ENCODE measurements around the gene PCDHGC5.

PCDHGC5 gene

DNA sequence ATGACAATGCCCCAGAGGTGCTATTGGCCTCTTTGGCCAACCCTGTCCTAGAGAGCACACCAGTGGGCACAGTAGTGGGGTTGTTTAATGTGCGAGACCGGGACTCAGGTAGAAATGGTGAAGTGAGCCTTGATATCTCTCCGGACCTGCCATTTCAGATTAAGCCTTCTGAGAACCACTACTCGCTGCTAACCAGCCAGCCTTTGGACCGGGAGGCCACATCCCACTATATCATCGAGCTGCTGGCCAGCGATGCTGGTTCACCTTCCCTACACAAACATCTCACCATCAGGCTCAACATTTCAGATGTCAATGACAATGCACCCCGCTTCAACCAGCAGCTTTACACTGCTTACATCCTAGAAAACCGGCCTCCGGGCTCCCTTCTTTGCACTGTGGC, 1.4 kb downstream of the PCDHGC5 start:
- in situ Hi-C loops (cut with HindIII; ENCODE audit: low sequenced_read_pairs): no loop called here

DNA sequence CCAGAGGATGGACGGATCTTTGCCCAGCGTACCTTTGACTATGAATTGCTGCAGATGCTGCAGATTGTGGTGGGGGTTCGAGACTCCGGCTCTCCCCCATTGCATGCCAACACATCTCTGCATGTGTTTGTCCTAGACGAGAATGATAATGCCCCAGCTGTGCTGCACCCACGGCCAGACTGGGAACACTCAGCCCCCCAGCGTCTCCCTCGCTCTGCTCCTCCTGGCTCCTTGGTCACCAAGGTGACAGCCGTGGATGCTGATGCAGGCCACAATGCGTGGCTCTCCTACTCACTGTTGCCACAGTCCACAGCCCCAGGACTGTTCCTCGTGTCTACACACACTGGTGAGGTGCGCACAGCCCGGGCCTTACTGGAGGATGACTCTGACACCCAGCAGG, 1.9 kb downstream of the PCDHGC5 start:
- in situ Hi-C loops (cut with HindIII; ENCODE audit: low sequenced_read_pairs): no loop called here

DNA sequence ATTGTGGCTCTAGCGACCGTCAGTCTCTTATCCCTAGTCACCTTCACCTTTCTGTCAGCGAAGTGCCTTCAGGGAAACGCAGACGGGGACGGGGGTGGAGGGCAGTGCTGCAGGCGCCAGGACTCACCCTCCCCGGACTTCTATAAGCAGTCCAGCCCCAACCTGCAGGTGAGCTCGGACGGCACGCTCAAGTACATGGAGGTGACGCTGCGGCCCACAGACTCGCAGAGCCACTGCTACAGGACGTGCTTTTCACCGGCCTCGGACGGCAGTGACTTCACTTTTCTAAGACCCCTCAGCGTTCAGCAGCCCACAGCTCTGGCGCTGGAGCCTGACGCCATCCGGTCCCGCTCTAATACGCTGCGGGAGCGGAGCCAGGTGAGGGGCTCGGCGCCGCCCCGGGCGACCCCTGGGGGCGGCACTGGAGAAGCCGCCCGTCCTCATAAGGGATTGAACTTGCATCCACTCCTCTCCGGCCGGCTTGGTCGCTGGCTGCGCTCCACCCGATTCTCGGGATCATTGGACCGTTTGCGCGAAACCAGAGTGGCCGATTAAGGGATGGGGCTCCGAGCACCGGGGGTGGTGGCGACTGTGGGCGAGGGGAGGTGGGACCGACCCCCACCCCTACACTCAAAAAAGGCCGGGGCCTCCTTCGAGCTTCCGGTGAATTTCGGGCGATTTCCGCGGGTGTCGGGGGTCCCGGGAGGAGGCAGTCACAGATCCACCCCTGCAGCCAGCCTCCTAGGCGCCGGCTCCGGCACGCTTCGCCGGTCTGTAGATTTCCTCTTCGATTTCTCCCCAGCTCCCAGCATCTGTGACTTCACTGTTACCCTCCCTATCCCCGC, 2.7 kb downstream of the PCDHGC5 start:
- in situ Hi-C loops (cut with HindIII; ENCODE audit: low sequenced_read_pairs): no loop called here

DNA sequence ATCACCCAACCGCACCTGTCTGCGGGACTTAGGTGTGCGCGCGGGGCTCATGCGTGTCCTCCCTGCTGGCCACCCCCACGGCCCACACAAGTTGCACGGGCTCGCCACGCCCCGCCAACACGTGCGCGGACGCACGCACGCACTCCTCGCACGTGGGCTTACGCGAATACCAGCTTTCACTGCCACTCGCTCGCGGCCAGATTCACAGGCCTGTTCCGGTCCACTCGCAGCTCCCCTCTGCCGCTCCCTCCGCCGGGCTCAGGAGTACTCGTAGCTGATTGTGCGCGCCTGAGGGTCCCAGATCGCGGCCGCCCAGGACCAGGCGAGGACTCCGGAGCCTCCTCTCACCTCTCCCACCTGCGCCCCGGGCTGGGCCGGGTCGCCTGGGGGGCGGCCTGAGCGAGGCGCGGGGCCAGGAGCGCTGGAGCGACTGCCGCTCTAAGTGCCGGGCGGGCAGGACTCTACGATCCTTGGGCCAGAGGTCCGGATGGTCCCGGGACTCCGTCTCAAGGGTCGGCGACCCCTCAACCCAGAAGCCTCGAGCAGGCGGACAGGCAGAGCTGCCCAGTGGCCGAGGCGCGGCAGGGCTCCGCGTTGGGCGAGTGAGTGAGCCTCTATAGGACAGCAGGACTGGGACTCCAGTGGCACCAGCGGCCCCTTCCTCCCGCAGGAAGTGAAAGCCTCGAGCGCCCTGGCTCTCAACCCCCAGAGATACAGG, 3.4 kb downstream of the PCDHGC5 start:
- in situ Hi-C loops (cut with HindIII; ENCODE audit: low sequenced_read_pairs): no loop called here

DNA sequence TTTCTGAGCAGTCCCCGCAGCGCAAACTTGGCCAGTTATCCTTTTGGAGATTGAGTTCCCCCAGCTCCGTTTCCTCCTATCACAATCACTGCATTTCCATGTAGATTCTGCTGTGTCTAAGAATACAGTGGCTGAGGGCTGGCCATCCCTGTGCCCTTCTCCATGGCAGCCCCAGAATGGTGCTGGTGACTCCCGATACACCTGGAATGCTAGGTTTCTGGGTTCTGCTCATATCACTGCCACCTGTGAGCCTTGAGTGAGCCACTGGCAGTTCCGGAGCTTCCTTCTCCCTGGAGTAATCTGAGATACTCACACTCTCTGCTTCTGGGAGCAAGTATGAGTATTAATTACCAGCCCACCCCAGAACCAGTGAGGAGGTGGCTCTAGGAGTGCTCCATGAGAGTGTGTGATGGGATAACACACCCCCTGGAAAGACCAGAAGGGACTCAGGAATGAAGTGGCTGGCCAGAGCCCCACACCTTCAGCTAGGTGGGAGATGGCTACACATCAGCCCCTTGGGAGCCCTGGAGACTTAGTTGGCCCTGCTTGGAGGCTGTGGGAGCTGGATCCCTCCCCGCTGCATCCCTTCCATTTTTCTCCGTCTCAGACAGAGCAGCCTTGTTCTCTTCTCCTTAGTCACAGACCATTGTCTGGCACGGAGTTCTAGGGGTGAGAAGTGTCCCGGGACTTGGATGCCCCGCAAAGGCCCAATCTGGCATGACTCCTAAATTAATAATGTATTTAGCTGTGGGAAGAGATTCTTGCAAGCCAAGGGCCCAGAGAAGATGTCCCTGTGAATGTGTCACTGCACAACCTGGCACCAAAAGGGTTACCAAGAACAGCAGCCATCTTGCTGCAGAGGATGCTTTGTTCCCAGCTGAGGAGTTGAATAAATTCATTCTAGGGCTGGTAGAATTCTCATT, 4.9 kb downstream of the PCDHGC5 start:
- in situ Hi-C loops (cut with HindIII; ENCODE audit: low sequenced_read_pairs): no loop called here

DNA sequence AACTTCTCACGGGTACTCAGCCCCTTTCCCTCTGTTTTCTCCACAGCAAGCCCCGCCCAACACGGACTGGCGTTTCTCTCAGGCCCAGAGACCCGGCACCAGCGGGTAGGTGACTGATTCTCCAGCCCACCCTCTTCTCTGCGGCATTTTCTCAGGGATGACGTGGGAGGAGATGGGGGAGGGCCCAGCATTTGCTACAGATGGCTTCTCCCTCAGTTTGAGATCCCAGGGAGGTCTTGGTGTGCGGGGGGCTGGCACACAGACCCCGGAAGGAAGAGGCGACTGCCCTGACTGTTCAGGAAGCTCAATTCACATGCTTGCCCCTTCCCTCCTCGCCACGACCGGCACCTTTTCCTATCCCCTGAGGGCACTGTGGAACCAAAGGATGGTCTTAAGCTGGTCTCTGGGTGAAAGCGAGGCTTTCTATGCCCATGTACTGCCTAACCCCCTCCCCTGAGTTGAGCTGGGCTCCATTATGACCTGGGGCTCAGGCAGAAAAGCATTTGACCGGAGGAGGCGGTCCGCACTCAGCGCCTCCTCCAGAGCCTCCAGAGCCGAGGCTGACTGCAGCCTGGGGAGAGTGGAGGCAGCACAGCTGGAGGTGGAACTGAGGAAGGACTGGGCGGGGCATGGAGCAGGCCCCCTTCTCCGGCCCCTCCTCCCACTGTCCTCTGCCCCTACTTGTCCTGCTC, 6.0 kb downstream of the PCDHGC5 start:
- in situ Hi-C loops (cut with HindIII; ENCODE audit: low sequenced_read_pairs): no loop called here

DNA sequence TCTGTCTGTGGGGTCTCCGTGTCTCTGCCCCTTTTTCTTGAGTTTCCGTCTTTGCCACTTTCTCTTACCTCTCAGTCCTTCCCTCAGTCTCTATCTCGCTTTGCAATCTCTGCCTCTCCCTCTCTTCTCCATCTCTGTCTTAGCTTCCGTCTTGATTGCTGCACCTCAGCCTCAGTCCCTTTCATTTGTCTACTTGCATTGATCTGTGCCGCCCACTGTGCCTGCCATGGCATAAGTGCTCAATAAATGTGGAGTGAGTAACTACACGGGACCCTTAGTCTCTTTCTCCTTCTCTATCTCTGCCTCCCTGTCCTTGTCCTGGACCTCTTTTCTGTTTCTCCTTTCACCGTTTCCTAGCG, 6.6 kb downstream of the PCDHGC5 start:
- in situ Hi-C loops (cut with HindIII; ENCODE audit: low sequenced_read_pairs): no loop called here

DNA sequence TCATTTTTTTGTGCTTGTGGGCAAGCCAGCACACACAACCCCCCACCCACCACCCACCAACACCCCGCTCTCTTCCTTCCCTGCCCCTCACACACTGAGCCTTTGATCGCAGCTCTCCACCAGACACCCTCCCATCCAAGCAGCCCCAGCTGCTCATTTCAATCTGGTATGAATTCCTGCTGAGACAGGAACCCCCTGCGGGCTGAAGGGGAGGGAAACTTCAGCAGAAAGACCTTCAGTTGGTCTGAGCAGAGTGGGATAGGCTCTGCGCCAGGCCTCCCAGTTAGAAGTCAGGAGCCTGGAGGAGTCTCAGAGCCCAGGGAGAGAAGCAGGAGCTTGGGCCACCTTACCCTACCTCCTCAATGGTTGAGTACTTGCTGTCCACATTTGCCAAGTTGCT, 7.2 kb downstream of the PCDHGC5 start:
- in situ Hi-C loops (cut with HindIII; ENCODE audit: low sequenced_read_pairs): no loop called here

DNA sequence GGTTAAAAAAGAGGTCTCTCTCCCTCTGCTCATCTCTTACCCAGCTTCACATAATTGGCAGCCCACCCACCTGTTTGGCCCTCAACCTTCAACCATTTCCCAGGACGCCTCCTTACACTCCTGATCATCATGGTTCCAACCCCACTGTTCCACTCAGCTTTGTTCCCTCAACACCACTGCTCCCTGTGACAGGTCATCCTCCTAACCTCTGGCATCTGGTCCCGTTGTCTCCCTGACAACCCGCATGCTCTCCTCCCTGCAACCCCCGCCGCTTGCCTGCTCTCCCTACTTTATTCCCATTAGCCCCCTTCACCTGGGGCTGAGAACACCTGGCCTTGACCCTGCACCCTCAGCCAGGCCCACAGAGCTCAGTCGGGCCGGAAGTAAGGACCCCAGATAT, 12.9 kb downstream of the PCDHGC5 start:
- in situ Hi-C loops (cut with HindIII; ENCODE audit: low sequenced_read_pairs): loop anchor here (25.0 kb wide), 1 partner anchor 164 kb away; the partner anchor contains the start of genes PCDHGA1, PCDHGA2 and PCDHGA3

DNA sequence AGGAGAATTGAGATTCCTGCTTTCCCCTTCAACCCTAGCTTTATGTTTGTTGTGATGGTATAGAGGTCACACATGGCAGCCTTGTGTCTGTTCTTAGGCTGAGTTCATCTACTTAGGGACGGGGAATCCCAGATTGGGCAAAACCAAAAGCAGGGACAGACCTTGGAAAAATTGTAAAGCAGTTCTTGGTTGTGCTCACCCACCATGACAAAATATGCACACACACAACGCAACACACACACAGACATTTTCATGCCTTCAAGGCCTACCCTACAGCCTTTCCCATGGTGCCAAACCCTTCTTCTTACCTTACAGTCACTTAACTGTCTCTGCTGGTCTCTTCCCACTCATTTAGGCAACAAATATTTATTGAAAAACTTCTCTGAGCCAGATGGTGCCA, 14.8 kb downstream of the PCDHGC5 start:
- in situ Hi-C loops (cut with HindIII; ENCODE audit: low sequenced_read_pairs): loop anchor here (25.0 kb wide), 1 partner anchor 166 kb away; the partner anchor contains the start of genes PCDHGA1, PCDHGA2 and PCDHGA3

DNA sequence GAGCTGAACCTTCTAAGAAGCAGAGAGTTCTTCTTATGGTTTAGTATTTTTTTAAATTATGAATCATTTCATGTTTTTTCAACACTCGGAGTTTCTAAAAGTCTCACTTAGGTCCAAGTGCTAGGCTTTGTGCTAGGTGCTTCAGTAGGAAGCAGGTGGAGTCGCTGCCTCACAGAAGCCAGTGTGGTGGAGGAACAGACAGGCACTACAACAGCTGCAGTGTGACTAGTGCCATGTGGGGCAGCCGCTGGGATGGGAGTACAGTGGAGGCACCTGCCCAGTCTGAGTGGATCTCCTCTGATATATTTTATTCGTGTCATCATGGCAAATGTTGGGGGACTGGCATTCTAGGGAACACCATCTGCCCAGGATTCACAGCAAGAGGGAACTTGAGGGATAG, 15.3 kb downstream of the PCDHGC5 start:
- in situ Hi-C loops (cut with HindIII; ENCODE audit: low sequenced_read_pairs): loop anchor here (25.0 kb wide), 1 partner anchor 167 kb away; the partner anchor contains the start of genes PCDHGA1, PCDHGA2 and PCDHGA3

DNA sequence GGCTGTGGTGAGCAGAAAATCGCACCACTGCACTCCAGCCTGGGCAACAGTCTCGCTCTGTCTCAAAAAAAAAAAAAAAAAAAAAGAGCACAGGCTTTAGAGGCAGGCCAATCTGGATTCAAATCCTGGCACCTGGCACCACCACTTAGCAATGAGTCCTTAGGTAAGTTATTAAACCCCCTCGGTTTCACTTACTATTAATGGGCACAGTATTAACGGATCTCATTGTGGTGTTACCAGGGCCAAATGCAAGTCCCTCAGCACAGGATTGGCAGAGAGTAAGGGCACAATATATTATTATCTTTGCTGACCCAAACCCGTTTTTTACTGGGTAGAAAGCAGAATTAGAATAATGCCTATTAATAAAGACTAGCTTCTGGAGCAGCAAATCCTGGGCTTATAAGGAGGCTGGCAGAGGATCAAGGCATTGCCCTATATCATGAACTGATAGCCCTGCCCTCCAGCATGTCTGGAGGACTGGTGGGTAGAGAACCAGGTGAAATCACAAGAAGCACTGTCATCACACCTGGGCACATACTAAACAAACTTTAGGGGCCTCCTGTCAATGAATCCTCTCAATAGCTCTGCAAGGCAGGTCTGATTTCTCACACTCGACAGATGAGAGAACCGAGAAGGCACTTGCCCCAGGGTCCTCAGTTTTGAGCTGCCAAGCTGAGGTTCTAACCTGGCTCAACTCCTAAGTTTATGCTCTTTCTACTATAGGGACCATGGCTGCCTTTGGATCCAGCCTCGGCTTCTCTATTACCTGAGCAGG, 17.7 kb downstream of the PCDHGC5 start:
- in situ Hi-C loops (cut with HindIII; ENCODE audit: low sequenced_read_pairs): loop anchor here (25.0 kb wide), 1 partner anchor 169 kb away; the partner anchor contains the start of genes PCDHGA1, PCDHGA2 and PCDHGA3

DNA sequence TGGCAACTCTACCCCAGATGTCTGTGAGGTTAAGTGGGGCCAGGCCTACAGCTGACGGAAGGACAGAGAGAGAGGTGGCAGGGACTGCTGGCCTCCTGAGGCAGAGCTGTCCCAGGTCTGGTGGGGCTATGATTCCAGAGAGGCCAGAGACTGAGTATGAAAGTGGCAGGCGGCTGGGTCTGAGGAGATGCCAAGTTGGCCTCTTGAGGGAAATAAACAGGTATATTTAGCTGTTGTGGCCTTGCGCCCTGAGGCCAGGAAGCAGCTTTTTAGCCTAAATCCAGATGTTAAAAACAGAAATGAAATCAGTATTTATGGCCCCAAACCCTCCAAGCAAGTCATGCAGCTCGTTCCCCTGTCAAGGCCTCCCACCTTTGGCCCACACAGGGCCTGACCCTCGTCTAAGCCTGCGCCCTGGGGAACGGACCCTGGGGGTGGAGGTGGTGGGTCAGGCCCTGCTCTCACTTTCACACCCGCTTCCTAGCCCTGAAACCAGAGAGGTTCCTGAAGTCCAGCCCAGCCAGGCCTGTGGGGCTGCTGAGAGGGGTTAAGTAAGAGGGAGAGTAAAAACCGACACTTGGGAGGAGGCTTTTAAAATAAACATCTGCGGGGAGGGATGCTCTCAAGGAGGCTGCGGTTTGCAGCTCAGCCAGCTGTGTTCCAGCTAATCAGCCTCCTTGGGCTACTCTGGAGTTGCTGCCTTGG, 18.7 kb downstream of the PCDHGC5 start:
- in situ Hi-C loops (cut with HindIII; ENCODE audit: low sequenced_read_pairs): loop anchor here (25.0 kb wide), 1 partner anchor 170 kb away; the partner anchor contains the start of genes PCDHGA1, PCDHGA2 and PCDHGA3

DNA sequence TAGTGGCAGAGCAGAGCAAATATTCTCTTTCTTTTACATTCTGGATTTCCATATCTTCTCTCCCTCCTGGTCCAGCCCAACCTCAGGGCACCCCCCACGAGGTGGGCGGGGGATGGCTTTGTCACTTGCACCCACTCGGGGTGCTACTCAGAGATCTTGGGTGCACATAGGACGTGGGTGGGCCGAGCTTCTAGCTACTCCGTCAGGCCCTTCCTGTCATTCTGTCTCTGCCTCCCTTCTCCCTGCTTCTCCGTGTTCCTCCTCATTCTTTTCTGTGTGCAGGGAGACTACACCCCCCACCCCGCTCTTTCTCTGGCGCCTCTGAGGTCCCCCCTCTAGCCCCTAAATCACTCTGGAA, 19.5 kb downstream of the PCDHGC5 start:
- in situ Hi-C loops (cut with HindIII; ENCODE audit: low sequenced_read_pairs): loop anchor here (25.0 kb wide), 1 partner anchor 171 kb away; the partner anchor contains the start of genes PCDHGA1, PCDHGA2 and PCDHGA3

DNA sequence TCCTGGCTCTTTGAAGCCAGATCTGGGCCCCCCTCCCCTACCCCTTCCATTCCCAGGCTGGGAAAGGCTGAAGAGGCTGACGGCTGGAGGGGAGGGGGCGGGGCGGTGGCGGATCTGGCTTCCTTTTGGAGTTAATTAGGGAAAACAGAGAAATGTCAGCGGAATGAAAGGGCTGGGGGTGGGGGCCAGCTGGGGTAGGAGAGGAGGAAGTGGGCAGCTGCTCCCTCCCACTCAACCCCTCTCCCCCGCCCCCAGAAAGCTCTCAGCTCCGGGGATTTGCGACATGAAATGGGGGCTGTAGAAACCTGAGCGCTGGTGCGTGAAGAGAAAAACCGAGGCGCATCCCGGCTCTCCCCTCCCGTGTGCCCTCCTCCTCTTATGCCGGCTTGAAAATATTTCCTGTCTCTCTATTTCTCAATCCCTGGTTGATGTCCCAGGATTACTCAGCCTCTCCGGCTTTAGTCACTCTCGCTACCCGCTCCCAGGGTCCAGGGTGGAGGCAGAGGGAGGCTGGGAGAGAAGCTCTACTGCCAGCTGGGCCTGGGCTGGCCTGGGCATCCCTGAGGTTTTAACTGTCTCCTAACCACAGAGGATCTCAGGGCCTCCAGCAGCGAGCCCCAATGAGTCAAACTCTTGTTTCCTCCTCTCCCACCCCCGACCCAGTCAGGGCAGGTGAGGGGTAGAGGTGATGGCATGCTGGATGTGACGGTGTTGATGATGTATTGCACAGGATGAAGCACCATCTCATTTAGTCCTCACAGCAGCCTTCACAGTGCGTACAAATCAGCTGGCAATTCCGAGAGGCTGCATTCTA, 20.1 kb downstream of the PCDHGC5 start:
- in situ Hi-C loops (cut with HindIII; ENCODE audit: low sequenced_read_pairs): loop anchor here (25.0 kb wide), 1 partner anchor 172 kb away; the partner anchor contains the start of genes PCDHGA1, PCDHGA2 and PCDHGA3

DNA sequence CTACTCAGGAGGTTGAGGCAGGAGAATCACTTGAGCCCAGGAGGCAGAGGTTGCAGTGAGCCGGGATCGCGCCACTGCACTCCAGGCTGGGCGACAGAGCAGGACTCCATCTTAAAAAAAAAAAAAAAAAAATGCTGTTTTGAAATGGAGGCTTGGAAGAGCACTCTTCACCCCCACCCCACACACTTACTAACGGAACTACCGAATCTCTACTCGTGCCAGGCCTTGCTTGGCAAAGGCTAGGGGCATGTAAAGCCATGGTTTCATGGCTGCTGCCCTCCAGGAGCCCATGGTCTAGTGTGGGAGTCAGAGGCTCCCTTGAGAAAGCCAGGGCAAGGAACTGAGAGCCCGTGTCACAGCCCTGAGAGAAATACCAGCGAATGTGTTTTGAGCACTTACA, 21.3 kb downstream of the PCDHGC5 start:
- in situ Hi-C loops (cut with HindIII; ENCODE audit: low sequenced_read_pairs): loop anchor here (25.0 kb wide), 1 partner anchor 173 kb away; the partner anchor contains the start of genes PCDHGA1, PCDHGA2 and PCDHGA3

DNA sequence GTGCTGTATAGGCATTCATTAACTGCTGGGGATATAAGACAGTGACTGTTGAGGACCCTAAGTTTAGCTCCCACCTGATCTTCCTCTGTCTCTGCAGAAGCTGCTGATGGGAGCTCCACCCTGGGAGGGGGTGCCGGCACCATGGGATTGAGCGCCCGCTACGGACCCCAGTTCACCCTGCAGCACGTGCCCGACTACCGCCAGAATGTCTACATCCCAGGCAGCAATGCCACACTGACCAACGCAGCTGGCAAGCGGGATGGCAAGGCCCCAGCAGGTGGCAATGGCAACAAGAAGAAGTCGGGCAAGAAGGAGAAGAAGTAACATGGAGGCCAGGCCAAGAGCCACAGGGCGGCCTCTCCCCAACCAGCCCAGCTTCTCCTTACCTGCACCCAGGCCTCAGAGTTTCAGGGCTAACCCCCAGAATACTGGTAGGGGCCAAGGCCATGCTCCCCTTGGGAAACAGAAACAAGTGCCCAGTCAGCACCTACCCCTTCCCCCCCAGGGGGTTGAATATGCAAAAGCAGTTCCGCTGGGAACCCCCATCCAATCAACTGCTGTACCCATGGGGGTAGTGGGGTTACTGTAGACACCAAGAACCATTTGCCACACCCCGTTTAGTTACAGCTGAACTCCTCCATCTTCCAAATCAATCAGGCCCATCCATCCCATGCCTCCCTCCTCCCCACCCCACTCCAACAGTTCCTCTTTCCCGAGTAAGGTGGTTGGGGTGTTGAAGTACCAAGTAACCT, 22.1 kb downstream of the PCDHGC5 start:
- in situ Hi-C loops (cut with HindIII; ENCODE audit: low sequenced_read_pairs): loop anchor here (25.0 kb wide), 1 partner anchor 174 kb away; the partner anchor contains the start of genes PCDHGA1, PCDHGA2 and PCDHGA3

Measured in DLD1 (cell line).